ENCODE results near the gene DOCK1. TPM values are rescaled to one million over a fixed set of nuclear protein-coding genes. Genes with fewer than 3 reads are reported as not detected.

Gene DOCK1
- total RNA-seq, 4 donors from 2014 or later, result 41.1 to 62.4 (median 53.2) TPM

DNA sequence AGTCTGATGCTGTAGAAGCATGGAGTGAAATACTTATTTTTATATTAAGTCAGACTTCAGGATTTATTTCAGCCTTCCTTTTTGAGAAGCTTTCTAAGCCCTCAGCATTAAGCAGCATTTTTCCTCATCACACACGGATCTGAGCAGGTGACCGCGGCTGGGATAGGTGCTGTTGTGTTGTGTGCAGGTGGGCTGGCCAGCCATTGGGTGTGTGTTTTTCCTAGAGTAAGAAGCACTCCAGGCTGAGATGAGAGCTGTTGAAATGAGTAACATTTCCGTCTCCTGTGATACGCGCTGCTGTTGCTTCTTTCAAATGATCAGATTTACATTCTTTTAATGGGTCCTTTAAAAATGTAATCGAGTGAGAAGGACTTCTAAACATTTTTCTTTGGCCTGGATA is 227.2 kb downstream of the DOCK1 start:
- TF ChIP-seq, protein P1, sequence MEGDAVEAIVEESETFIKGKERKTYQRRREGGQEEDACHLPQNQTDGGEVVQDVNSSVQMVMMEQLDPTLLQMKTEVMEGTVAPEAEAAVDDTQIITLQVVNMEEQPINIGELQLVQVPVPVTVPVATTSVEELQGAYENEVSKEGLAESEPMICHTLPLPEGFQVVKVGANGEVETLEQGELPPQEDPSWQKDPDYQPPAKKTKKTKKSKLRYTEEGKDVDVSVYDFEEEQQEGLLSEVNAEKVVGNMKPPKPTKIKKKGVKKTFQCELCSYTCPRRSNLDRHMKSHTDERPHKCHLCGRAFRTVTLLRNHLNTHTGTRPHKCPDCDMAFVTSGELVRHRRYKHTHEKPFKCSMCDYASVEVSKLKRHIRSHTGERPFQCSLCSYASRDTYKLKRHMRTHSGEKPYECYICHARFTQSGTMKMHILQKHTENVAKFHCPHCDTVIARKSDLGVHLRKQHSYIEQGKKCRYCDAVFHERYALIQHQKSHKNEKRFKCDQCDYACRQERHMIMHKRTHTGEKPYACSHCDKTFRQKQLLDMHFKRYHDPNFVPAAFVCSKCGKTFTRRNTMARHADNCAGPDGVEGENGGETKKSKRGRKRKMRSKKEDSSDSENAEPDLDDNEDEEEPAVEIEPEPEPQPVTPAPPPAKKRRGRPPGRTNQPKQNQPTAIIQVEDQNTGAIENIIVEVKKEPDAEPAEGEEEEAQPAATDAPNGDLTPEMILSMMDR (IDR thresholded peaks at IDR 0.05; ENCODE audit: low read depth), result no peak

DNA sequence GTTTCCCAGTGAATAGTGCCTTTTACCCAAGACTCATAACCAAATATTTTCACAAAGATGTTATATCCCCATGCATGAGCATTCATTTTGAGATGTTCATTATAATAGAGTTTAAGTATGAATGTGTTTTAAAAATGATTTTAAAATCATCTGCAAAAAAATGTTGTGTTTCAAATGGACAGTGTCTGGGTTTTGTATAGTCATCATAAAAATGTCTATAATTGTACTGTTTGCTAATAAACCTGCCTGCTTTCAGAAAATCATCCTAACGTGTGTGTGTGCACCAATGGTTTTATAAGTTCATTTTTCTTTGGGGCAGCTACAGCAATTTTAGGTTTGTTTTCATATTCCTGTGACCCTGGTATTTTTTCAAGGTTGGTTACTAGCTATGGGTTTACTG is 228.0 kb downstream of the DOCK1 start:
- TF ChIP-seq, protein P1 (IDR thresholded peaks at IDR 0.05; ENCODE audit: low read depth), result no peak

DNA sequence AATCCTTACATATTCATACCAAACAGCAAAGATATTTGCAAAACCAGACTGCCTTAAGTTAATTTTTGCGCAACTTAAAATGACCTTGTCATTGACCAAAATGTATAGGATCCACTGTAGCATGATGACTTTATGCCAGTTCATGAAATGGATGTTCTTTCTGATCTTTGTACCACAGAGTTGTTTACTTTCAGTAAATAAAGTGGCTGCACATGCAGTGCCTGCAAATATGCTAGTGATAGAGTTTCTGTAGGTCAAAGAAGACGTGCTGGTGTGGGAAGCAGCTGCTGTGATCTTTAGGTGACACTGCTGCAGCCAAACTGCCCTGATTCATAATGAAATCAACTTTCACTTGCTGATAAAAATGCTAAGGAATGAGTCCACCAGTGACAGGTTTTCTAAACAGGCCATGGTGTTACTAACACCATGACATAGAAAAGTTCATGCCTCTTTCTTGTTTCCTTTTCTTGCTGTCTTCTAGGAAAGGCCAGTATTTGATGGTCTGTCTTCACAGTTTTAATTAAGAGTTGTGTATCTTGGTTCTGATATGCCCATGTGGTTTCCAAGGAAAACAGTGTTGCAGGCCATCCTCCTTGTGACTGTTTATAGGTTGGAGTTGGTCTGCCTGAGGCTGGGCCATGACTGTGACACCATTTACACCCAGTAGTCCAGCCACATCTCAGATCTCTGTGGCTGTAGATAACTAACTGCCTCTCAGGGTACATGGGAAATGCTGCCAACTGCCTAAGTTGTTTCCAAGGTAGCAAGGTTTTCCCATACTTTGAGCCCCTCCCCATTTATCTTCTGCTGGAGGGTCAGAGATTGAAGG is 228.7 kb downstream of the DOCK1 start:
- TF ChIP-seq, protein P1 (IDR thresholded peaks at IDR 0.05; ENCODE audit: low read depth), result no peak

DNA sequence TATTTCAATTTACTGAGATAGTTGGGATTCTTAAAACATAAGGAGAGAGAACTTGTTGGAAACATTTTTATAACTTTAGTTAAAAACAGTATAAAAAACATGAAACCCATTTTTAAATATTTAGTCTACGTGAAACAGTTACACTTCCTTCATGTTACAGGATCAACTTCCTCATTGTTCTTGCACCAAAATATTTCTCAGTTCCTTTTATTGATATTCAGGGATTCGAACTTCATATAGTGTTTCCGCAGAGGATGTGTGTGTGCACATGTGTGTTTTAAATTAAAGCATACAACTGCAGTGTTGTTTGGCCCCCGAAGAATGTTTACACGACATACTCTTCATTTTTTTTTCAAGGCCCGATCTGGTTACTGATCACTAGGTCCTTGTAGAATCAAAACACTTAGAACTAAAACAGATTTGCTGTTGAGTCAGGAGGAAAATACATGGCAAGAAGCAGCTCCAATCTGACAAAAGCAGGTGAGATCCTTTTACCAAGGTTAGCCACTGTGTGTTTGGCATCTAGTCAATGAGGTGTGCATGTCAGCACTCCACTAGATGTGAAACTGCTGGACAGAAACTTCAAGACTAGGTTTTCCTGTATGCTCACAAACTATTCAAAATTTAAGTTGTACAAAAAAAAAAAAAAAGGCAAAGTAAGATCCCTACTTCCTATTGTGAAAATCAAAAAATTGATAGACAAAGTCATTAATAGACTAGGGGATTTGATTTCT is 230.8 kb downstream of the DOCK1 start:
- TF ChIP-seq, protein P1 (IDR thresholded peaks at IDR 0.05; ENCODE audit: low read depth), result no peak

DNA sequence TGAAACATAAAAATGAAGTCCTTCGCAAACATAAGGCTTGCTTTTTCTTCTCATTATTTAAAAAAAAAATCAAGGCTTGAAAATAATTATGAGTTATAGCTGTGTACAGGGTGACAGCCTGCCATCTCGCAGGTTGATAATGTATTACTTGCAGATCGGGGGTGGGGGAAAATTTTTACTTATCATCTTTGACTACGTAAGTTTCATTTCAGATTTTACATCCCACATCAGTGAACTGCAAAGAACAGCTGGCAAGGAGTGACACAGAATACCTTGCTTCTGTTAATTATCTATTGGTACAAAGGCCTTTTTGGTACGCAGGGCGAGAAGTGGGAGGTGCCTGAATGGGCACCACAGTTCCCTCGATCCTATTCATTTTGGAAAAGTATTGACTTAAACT is 232.2 kb downstream of the DOCK1 start:
- TF ChIP-seq, protein P1 (IDR thresholded peaks at IDR 0.05; ENCODE audit: low read depth), result no peak

DNA sequence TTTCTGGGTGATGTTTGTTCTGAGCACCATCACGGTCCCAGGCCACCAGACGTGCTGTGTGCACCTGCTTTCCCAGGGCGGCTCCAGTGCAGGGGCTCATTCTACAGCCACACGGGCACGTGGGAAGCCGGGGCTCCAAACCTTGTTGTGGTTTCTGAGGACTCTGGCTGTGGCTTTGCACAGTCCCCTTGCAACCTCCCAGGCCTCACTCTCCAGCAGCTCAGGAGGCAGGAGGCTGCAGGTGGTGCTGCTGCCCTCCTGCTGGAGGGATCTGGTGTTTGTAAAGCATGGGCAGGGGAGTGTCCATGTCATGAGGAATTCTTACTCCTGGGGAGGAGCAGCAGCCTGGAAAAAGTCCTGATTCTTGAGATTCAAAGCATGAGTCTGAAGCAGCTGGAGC is 236.9 kb downstream of the DOCK1 start:
- TF ChIP-seq, protein P1 (IDR thresholded peaks at IDR 0.05; ENCODE audit: low read depth), result no peak

DNA sequence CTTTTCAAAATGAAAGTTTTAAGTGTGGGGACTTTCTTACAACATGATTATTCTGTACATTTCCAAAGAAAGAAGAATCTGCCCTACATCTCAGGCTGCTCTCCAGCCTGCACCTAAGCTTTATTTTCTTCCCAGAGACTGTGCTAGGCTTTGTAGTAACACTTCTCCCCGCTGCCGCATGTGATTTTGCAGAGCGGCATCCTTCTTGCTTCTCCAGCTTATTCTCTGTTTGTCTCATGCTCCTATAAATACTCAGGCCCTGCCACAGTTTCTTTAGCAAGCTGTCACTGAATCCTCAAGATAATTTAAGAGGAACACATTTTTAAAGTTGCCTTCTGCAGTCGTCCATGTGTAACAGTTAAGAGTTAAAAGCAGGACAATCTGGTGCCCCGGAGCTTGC is 237.6 kb downstream of the DOCK1 start:
- TF ChIP-seq, protein P1 (IDR thresholded peaks at IDR 0.05; ENCODE audit: low read depth), result no peak
